Smooth muscle cell (in vitro differentiated cells): Measurements from ENCODE around the gene BAIAP2L1. TPM values are rescaled to one million over a fixed set of nuclear protein-coding genes. Genes with fewer than 3 reads are reported as not detected.

Experiments used
- DNase-seq: peaks from one replicate; lab custom pipeline; 2025; ENCODE audit not compliant: unreplicated experiment; lab: John Stamatoyannopoulos, UW
- H2AFZ ChIP-seq: fragments of 200-600 bp; sonication (generic); 2 replicates; pipeline ENCODE4 v1.6.0; 2016; ENCODE audit warnings: antibody characterized with exemption, low read depth, mild to moderate bottlenecking
- H3F3A ChIP-seq: fragments of 200-600 bp; sonication (generic); 2 replicates; pipeline ENCODE4 v1.6.0; 2017; ENCODE audit warnings: antibody characterized with exemption, low read depth
- H3K27ac ChIP-seq: fragments of 200-600 bp; sonication (generic); 2 replicates; pipeline ENCODE4 v1.5.1; 2016; ENCODE audit warnings: low read depth, mild to moderate bottlenecking
- H3K27me3 ChIP-seq: fragments of 200-600 bp; sonication (generic); 2 replicates; pipeline ENCODE4 v1.6.1; 2016; ENCODE audit warnings: low read depth, mild to moderate bottlenecking
- H3K36me3 ChIP-seq: fragments of 200-600 bp; sonication (generic); 2 replicates; pipeline ENCODE4 v1.5.1; 2016; ENCODE audit warnings: low read depth
- H3K4me1 ChIP-seq: fragments of 200-600 bp; sonication (generic); 2 replicates; pipeline ENCODE4 v1.5.1; 2016; ENCODE audit warnings: low read depth
- H3K4me2 ChIP-seq: fragments of 200-600 bp; sonication (generic); 2 replicates; pipeline ENCODE4 v1.6.0; 2016; ENCODE audit warnings: mild to moderate bottlenecking
- H3K4me3 ChIP-seq: fragments of 200-600 bp; sonication (generic); 2 replicates; pipeline ENCODE4 v1.5.1; 2016; ENCODE audit warnings: mild to moderate bottlenecking
- H3K79me2 ChIP-seq: fragments of 200-600 bp; sonication (generic); 2 replicates; pipeline ENCODE4 v1.6.0; 2016; ENCODE audit warnings: low read depth, mild to moderate bottlenecking
- H3K9ac ChIP-seq: fragments of 200-600 bp; sonication (generic); 2 replicates; pipeline ENCODE4 v1.6.0; 2016; ENCODE audit warnings: low read depth
- H3K9me3 ChIP-seq: fragments of 200-600 bp; sonication (generic); replicated peaks from 2 replicates; pipeline ENCODE4 v1.5.1; 2016; ENCODE audit warnings: low read depth
- H4K20me1 ChIP-seq: fragments of 200-600 bp; sonication (generic); 2 replicates; pipeline ENCODE4 v1.6.0; 2016; ENCODE audit warnings: low read depth
- WGBS: methylation state at CpG from one replicate; pipeline ENCODE4 v1.1.7; 2016; ENCODE audit warnings: low lambda C conversion rate; 5-methylcytosine and 5-hydroxymethylcytosine counted together
- polyA plus RNA-seq: library from polyadenylated mRNA; unstranded; fragments of >200 nt; fragmentation: Nextera tagmentation; extraction: Ambion mirVana; gene quantifications from 2 replicates; pipeline ENCODE4 v1.2.1, GENCODE V29; 2016
- total RNA-seq: library from RNA; depleted of rRNA; stranded (reverse); fragments of >200 nt; gene quantifications from 2 replicates; pipeline ENCODE4 v1.2.3, GENCODE V29; 2014
- TF ChIP-seq, protein P1 (sequence below): fragments of 200-600 bp; sonication (generic); IDR thresholded peaks from 2 replicates; pipeline ENCODE4 v1.5.1; 2017; ENCODE audit warnings: borderline replicate concordance, mild to moderate bottlenecking, antibody characterized with exemption; ENCODE audit not compliant: insufficient read depth, poor library complexity, severe bottlenecking

Gene BAIAP2L1
- total and polyA plus RNA-seq, 2 experiments from 2014 or later: 45.0 to 55.1 TPM

DNA sequence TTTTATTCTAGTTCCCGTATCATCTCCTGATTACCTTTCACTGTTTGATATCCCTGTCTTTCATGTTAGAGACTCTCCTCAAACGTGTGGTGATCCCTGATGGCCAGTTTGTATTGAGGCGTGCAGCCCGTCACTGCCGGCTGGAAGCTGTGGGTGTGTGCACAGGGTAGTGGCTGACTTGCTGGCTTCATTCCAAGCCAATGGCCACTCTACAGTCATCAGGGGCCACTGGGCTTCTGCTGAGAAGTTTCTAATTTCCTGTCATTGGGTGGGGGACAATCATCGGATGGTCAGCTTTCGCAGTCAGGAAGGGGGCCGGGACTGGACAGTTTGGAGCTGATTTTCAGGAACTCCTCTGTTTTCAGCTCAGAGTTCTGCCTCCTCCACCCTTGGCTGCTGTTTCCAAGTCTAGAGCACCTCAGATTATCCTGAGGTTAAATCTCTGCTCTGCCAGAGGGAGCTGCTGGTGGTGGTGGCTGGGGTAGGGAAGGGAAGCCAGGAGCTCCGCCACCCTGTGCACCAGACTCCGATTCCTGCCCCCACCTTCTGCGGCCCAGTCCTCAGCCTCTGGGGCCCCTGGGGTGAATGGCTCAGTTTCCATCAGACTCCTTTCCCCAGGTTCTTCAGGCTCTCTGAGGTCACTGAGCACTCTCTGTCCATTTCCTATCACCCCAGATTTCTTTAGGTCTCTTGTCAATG, 34.9 kb downstream of the BAIAP2L1 start:
- no peaks in the 10 kb centered on the region for H3K36me3 ChIP-seq
- no peaks in the 10 kb centered on the region for H3K4me1 ChIP-seq
- peaks cover 70% of the 10 kb centered on the region for H3K79me2 ChIP-seq
- no peak for DNase-seq
- TF ChIP-seq, protein P1, sequence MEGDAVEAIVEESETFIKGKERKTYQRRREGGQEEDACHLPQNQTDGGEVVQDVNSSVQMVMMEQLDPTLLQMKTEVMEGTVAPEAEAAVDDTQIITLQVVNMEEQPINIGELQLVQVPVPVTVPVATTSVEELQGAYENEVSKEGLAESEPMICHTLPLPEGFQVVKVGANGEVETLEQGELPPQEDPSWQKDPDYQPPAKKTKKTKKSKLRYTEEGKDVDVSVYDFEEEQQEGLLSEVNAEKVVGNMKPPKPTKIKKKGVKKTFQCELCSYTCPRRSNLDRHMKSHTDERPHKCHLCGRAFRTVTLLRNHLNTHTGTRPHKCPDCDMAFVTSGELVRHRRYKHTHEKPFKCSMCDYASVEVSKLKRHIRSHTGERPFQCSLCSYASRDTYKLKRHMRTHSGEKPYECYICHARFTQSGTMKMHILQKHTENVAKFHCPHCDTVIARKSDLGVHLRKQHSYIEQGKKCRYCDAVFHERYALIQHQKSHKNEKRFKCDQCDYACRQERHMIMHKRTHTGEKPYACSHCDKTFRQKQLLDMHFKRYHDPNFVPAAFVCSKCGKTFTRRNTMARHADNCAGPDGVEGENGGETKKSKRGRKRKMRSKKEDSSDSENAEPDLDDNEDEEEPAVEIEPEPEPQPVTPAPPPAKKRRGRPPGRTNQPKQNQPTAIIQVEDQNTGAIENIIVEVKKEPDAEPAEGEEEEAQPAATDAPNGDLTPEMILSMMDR: no peak
- H3K9ac ChIP-seq: no peak overlapping the region
- WGBS: 83% methylated on average over 11 of the region's 11 CpGs
- H3K27me3 ChIP-seq: no peaks in the 10 kb centered on the region
- peaks cover 75% of the 10 kb centered on the region for H4K20me1 ChIP-seq
- no peaks in the 10 kb centered on the region for H3F3A ChIP-seq
- no peaks in the 10 kb centered on the region for H3K9me3 ChIP-seq
- H3K27ac ChIP-seq: no peak overlapping the region
- no peak overlapping the region for H3K4me3 ChIP-seq
- H3K4me2 ChIP-seq: no peak overlapping the region
- no peak overlapping the region for H2AFZ ChIP-seq

DNA sequence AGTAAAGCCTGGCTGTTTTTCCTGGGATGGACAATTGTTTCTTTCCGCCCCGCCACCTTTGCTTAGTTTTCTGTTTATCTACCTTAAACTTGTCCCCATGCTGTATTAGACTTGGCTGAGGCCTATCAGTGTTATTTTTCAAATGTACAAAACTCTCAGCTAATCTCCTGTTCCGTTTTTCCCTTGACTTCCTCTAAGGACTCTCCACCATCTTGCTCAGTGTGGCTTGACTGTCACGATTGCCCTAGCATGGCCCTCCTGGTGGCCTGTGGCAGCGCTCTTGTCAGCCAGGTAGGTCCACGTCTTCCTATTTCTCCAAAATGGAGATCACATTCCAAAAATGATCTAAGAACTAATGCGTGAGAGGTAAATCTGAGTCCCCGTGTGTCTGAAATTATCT, 36.7 kb downstream of the BAIAP2L1 start:
- Histone ChIP-seq H3K4me1 (no peaks in the 10 kb centered on the region), H3K27me3 (no peaks in the 10 kb centered on the region), H3K36me3 (no peaks in the 10 kb centered on the region), H3K27ac (no peak overlapping the region), H3K9me3 (no peaks in the 10 kb centered on the region), H3K9ac (no peak overlapping the region), H3K4me3 (no peak overlapping the region), H3K79me2 (peaks cover 56% of the 10 kb centered on the region), H3K4me2 (no peak overlapping the region), H3F3A (no peaks in the 10 kb centered on the region), H4K20me1 (peaks cover 81% of the 10 kb centered on the region), H2AFZ (no peak overlapping the region)
- DNase-seq: no peak
- TF ChIP-seq, protein P1: no peak
- 99% methylated on average over 8 of the region's 8 CpGs for WGBS

DNA sequence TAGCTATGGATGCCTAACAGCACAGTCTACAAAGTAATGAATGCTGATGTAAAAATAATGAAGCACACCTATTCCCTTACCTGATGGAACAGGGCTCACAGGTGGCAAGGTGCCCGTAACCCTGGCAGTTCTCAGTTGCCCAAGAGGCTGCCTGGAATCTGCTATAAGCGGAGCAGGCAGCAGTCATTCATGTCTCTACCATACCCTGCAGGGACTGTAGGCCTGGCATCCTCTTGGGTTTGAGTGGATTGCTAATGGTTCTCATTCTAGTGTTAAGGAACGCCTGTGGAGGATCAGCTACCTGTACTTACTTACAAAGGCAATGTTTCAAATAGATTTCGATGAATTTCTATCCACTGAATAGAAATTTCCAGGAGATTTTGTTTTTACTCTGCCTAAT, 38.4 kb downstream of the BAIAP2L1 start:
- H3K4me2 ChIP-seq: no peak overlapping the region
- no peak overlapping the region for H3K9ac ChIP-seq
- no peak overlapping the region for H3K27ac ChIP-seq
- H3K4me3 ChIP-seq: no peak overlapping the region
- no peak overlapping the region for H2AFZ ChIP-seq
- 87% methylated on average over 4 of the region's 4 CpGs for WGBS
- TF ChIP-seq, protein P1: no peak
- H3K79me2 ChIP-seq: peaks cover 49% of the 10 kb centered on the region
- peaks cover 64% of the 10 kb centered on the region for H4K20me1 ChIP-seq
- H3K36me3 ChIP-seq: no peaks in the 10 kb centered on the region
- no peaks in the 10 kb centered on the region for H3K9me3 ChIP-seq
- H3F3A ChIP-seq: no peaks in the 10 kb centered on the region
- no peak for DNase-seq
- H3K27me3 ChIP-seq: no peaks in the 10 kb centered on the region
- H3K4me1 ChIP-seq: no peaks in the 10 kb centered on the region
